K562 (cell line): Measurements from ENCODE around the gene DYNLL1. TPM values are rescaled to one million over a fixed set of nuclear protein-coding genes. Genes with fewer than 3 reads are reported as not detected.

Source experiments
- ATAC-seq: fragments of 200-7000 bp; cut with Tn5 transposase; 3 replicates; pipeline ENCODE4 v1.9.1; 2020; ENCODE audit warnings: moderate library complexity
- BruUV-seq: library from RNA; stranded (reverse); fragments of 400-500 nt; replicated peaks from 2 replicates; lab custom pipeline; 2021; lab: Mats Ljungman, UMichigan
- CTCF ChIA-PET: fragments of 300-600 bp; formaldehyde crosslinking; extraction: SDS; loops from one replicate; lab custom pipeline; 2021; ENCODE audit warnings: low intra/inter-chr PET ratio; lab: Yijun Ruan, JAX
- POLR2A ChIA-PET: fragments of 300-600, 350-650 bp; sonication (Branson Sonifier 250); formaldehyde crosslinking; extraction: SDS; loops from one replicate; lab custom pipeline; 2021; ENCODE audit warnings: antibody characterized with exemption, inconsistent platforms; lab: Yijun Ruan, JAX
- DNase-seq, 4 experiments: peaks; one replicate each; pipeline versions ENCODE4 v3.0.0 to v3.0.0-alpha.2; 2011 to 2018; ENCODE audit warnings: low spot score in 3 of 4, mixed read lengths in 3 of 4; ENCODE audit errors: extremely low read depth in 1 of 4
- FAIRE-seq: peaks from 2 replicates; lab custom pipeline; 2011; peaks lifted over from hg19 to GRCh38; lab: Jason Lieb, UNC
- H2AFZ ChIP-seq: 2 replicates; pipeline ENCODE4 v1.6.0; 2011; ENCODE audit warnings: low read depth, low read length, control low read depth, inconsistent platforms
- H3K27ac ChIP-seq: fragments of 200-600 bp; 3 replicates; pipeline ENCODE4 v1.8.0; 2011; ENCODE audit warnings: low read depth, mild to moderate bottlenecking, control low read depth, inconsistent platforms, low read length, moderate library complexity, mixed read lengths; ENCODE audit errors: extremely low read depth
- H3K27me3 ChIP-seq, 2 experiments: fragments of 300-600 bp in 1 of 2; 2 replicates in 1 of 2; 3 replicates in 1 of 2; pipeline versions ENCODE4 v1.6.0 to v1.8.0; 2011; ENCODE audit warnings: inconsistent platforms in 2 of 2, low read length in 2 of 2, mild to moderate bottlenecking in 1 of 2, mixed read lengths in 1 of 2, moderate library complexity in 1 of 2; ENCODE audit not compliant: control insufficient read depth in 2 of 2, insufficient read depth in 2 of 2
- H3K36me3 ChIP-seq: fragments of 300-600 bp; 3 replicates; pipeline ENCODE4 v1.8.0; 2011; ENCODE audit warnings: mild to moderate bottlenecking, low read length, inconsistent platforms; ENCODE audit not compliant: control insufficient read depth, insufficient read depth
- H3K4me1 ChIP-seq, 2 experiments: fragments of 200-600 bp in 1 of 2; replicated peaks in 1 of 2; 2 replicates in 1 of 2; 3 replicates in 1 of 2; pipeline versions ENCODE4 v1.5.1 to v1.8.0; 2011; ENCODE audit warnings: inconsistent platforms in 2 of 2, low read length in 2 of 2, mild to moderate bottlenecking in 1 of 2, mixed read lengths in 1 of 2, moderate library complexity in 1 of 2; ENCODE audit not compliant: control insufficient read depth in 2 of 2, insufficient read depth in 2 of 2
- H3K4me2 ChIP-seq: 2 replicates; pipeline ENCODE4 v1.6.1; 2011; ENCODE audit warnings: low read length, control low read depth, inconsistent platforms, mixed read lengths; ENCODE audit not compliant: insufficient read depth
- H3K4me3 ChIP-seq: fragments of 200-600 bp; sonication (generic), shearing (Covaris generic); 2 replicates; pipeline ENCODE4 v1.5.1; 2016; ENCODE audit warnings: control low read depth, inconsistent platforms
- H3K79me2 ChIP-seq: fragments of 200-600 bp; 3 replicates; pipeline ENCODE4 v1.8.0; 2011; ENCODE audit warnings: low read length, inconsistent platforms; ENCODE audit not compliant: control insufficient read depth, insufficient read depth
- H3K9ac ChIP-seq, 2 experiments: 2 replicates each; pipeline versions ENCODE4 v1.6.0 to v1.6.1; 2011; ENCODE audit warnings: low read depth in 2 of 2, low read length in 2 of 2, control low read depth in 1 of 2, inconsistent platforms in 1 of 2, mild to moderate bottlenecking in 1 of 2, mixed read lengths in 1 of 2; ENCODE audit not compliant: insufficient read depth in 1 of 2
- H3K9me1 ChIP-seq: one replicate; pipeline ENCODE4 v1.6.0; 2011; ENCODE audit warnings: inconsistent platforms, mild to moderate bottlenecking, low read length, moderate library complexity; ENCODE audit not compliant: control insufficient read depth, insufficient read depth
- H3K9me3 ChIP-seq: replicated peaks from 2 replicates; pipeline ENCODE4 v1.5.1; 2011; ENCODE audit warnings: low read depth, low read length, inconsistent platforms; ENCODE audit not compliant: control insufficient read depth, insufficient read depth
- H4K20me1 ChIP-seq: replicated peaks from 2 replicates; pipeline ENCODE4 v1.6.1; 2011; ENCODE audit warnings: low read length, inconsistent platforms, mixed read lengths; ENCODE audit not compliant: control insufficient read depth, insufficient read depth
- NCOA6 ChIP-seq: fragments of 450-650 bp; IDR thresholded peaks from 2 replicates; pipeline ENCODE4 v1.6.1; 2017; ENCODE audit warnings: mild to moderate bottlenecking
- NFATC3 ChIP-seq: fragments of 450-650 bp; IDR thresholded peaks from 2 replicates; pipeline ENCODE4 v1.6.1; 2017; ENCODE audit warnings: mild to moderate bottlenecking
- SMARCA5 ChIP-seq: fragments of 450-650 bp; IDR thresholded peaks from 2 replicates; pipeline ENCODE4 v1.6.1; 2016
- SNRNP70 ChIP-seq: fragments of 200-400 bp; formaldehyde crosslinking; optimal IDR thresholded peaks from 2 replicates; pipeline ENCODE3; 2017; ENCODE audit warnings: low read depth, low read length
- WHSC1 ChIP-seq: IDR thresholded peaks from one replicate; pipeline ENCODE4 v1.6.1; 2012; ENCODE audit warnings: low read length, control low read depth, inconsistent platforms
- WGBS: fragments of 100-300 bp; shearing (Covaris generic); methylation state at CpG from one replicate; pipeline ENCODE4 v1.1.6; 2016; ENCODE audit warnings: low coverage, mixed read lengths; ENCODE audit not compliant: insufficient coverage; ENCODE audit errors: missing lambda C conversion rate; 5-methylcytosine and 5-hydroxymethylcytosine counted together
- in situ Hi-C: fragments of 300-500 bp; cut with MboI; formaldehyde crosslinking; loops from 4 replicates; pipeline ENCODE4 v1.15.0; 2018; ENCODE audit warnings: inconsistent platforms, mixed read lengths
- intact Hi-C: fragments of 100-400 bp; cut with micrococcal nuclease; formaldehyde crosslinking; loops from 2 replicates; pipeline ENCODE4 v1.14.2; 2022
- polyA plus RNA-seq, 8 experiments: library from polyadenylated mRNA; depleted of rRNA in 4 of 8; stranded (reverse) in 5 of 8; unstranded in 3 of 8; fragments of >200 nt; fragmentation: Nextera tagmentation in 2 of 8; fragmentation: Illumina TruSeq in 1 of 8; extraction: Ambion mirVana in 2 of 8; extraction: Trizol in 1 of 8; gene quantifications; 2 replicates each; pipeline versions ENCODE4 v1.2.1 to v1.2.3, GENCODE V29; 2011 to 2014; ENCODE audit warnings: inconsistent platforms in 1 of 8, missing spikeins in 1 of 8
- total RNA-seq, 7 experiments: library from RNA; depleted of rRNA in 6 of 7; stranded (reverse); fragments of >200 nt in 6 of 7; fragmentation: Illumina TruSeq in 2 of 7; extraction: Trizol in 2 of 7; gene quantifications; 2 replicates each; pipeline versions ENCODE4 v1.2.1 to v1.2.3, GENCODE V29; 2011 to 2021; ENCODE audit warnings: low replicate concordance in 1 of 7
- TF ChIP-seq, protein P1 (sequence below): fragments of 450-650 bp; formaldehyde crosslinking; IDR thresholded peaks from 2 replicates; pipeline ENCODE4 v1.4.0; 2020; ENCODE audit warnings: mild to moderate bottlenecking

DYNLL1 gene
- total and polyA plus RNA-seq, 9 of the 15 experiments (the other 6 are each of a cell fraction or from before 2014, with no cell fraction given), result 303 to 1,112 (median 468) TPM

DNA sequence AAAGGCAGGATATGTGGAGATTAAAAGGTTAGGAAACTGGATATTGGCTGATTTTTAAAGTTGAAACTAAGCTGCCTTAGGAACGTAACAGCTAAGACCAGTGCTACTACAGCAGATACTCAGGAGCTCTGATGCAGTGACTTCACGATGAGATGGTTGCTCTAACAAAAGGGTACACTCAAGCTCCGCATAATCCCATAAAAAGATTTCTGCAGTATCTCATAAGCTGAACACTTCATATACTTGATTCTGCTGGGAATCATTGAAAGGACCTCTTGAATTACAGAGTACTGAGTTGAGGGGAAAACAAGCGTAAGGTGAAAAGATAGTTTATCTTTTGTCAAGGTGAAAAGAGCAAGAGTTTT, 41.9 kb downstream of the DYNLL1 start:
- intact Hi-C loops, result no loop called here
- in situ Hi-C loops, result no loop called here
- 81% methylated on average over 4 of the region's 4 CpGs for WGBS

More for the DNA sequence above, 41.9 kb downstream of the DYNLL1 start:
- Histone ChIP-seq H3K27ac (no peak overlapping the region), H3K9ac (no peak overlapping the region), H4K20me1 (peaks cover 66% of the 10 kb centered on the region), H3K79me2 (peaks cover 78% of the 10 kb centered on the region), H3K4me1 (peaks cover 38 to 49% of the 10 kb centered on the region in 2 experiments), H3K4me3 (no peak overlapping the region), H3K27me3 (no peaks in the 10 kb centered on the region), H3K9me1 (no peaks in the 10 kb centered on the region)
- FAIRE-seq, result no peak
- CTCF ChIA-PET, result no interaction called here
- POLR2A ChIA-PET, result interaction anchor here (0.6 to 4.1 kb wide), 8 partner anchors 9 to 338 kb away, joined by 3 to 26 read pairs (median 3); partner anchors contain the start of genes COQ5 and RNU4-2
- TF ChIP-seq, protein P1, sequence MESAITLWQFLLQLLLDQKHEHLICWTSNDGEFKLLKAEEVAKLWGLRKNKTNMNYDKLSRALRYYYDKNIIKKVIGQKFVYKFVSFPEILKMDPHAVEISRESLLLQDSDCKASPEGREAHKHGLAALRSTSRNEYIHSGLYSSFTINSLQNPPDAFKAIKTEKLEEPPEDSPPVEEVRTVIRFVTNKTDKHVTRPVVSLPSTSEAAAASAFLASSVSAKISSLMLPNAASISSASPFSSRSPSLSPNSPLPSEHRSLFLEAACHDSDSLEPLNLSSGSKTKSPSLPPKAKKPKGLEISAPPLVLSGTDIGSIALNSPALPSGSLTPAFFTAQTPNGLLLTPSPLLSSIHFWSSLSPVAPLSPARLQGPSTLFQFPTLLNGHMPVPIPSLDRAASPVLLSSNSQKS (CRISPR knock-in tag), result no peak
- TF ChIP-seq NCOA6 (no peak), SNRNP70 (no peak), SMARCA5 (no peak), NFATC3 (no peak), WHSC1 (no peak)
- TF ChIP-seq, all 486 proteins: peak for 0
- ATAC-seq (no peak), DNase-seq (no peak)
- Histone ChIP-seq H3K4me2 (no peak overlapping the region), H2AFZ (no peak overlapping the region), H3K36me3 (peaks cover 52% of the 10 kb centered on the region), H3K9me3 (no peaks in the 10 kb centered on the region)
- BruUV-seq, result no TSS peak
